HepG2 (cell line): ENCODE measurements around the gene ADAT3. TPM values are rescaled to one million over a fixed set of nuclear protein-coding genes. Genes with fewer than 3 reads are reported as not detected.
A peak's percentile ranks its signal among the peaks of the same experiment; 100 is the strongest.

Experiments
- ATF2 ChIP-seq: sonication (generic); formaldehyde crosslinking; IDR thresholded peaks from 2 replicates; pipeline ENCODE4 v1.4.0; 2020; ENCODE audit warnings: missing genetic modification reagents
- CC2D1A ChIP-seq: sonication (generic); formaldehyde crosslinking; IDR thresholded peaks from 2 replicates; pipeline ENCODE4 v1.8.1; 2023; ENCODE audit warnings: mild to moderate bottlenecking, missing genetic modification reagents
- CSRNP1 ChIP-seq: sonication (generic); formaldehyde crosslinking; IDR thresholded peaks from 2 replicates; pipeline ENCODE4 v1.8.1; 2023; ENCODE audit warnings: mild to moderate bottlenecking, missing genetic modification reagents
- HMGXB4 ChIP-seq, 2 experiments: sonication (generic) in 1 of 2; formaldehyde crosslinking in 1 of 2; IDR thresholded peaks; 2 replicates each; pipeline versions ENCODE4 v1.4.0 to v1.6.1; 2018 to 2020; ENCODE audit warnings: missing genetic modification reagents in 2 of 2, borderline replicate concordance in 1 of 2, low read depth in 1 of 2, mild to moderate bottlenecking in 1 of 2, missing biosample characterization in 1 of 2
- HOMEZ ChIP-seq: IDR thresholded peaks from 2 replicates; pipeline ENCODE4 v1.6.1; 2016; ENCODE audit warnings: low read depth
- HOXA3 ChIP-seq: sonication (generic); formaldehyde crosslinking; IDR thresholded peaks from 2 replicates; pipeline ENCODE4 v1.5.0; 2020; ENCODE audit warnings: missing genetic modification reagents
- MBNL3 ChIP-seq: fragments of 250-450 bp; sonication (Bioruptor Pico); conservative IDR thresholded peaks from 2 replicates; pipeline ENCODE4 v1.8.0; 2022; ENCODE audit warnings: mild to moderate bottlenecking, inconsistent platforms
- NR2C2 ChIP-seq: sonication (generic); formaldehyde crosslinking; IDR thresholded peaks from 2 replicates; pipeline ENCODE4 v1.4.0; 2020; ENCODE audit warnings: missing genetic modification reagents, mild to moderate bottlenecking, moderate library complexity, borderline replicate concordance
- PRMT3 ChIP-seq: sonication (generic); formaldehyde crosslinking; IDR thresholded peaks from 2 replicates; pipeline ENCODE4 v1.8.1; 2022; ENCODE audit warnings: low read depth, mild to moderate bottlenecking, moderate library complexity, missing genetic modification reagents, borderline replicate concordance
- SKIL ChIP-seq: sonication (generic); formaldehyde crosslinking; IDR thresholded peaks from 2 replicates; pipeline ENCODE4 v1.8.0; 2022; ENCODE audit warnings: missing genetic modification reagents, mild to moderate bottlenecking, moderate library complexity, borderline replicate concordance
- ZBTB49 ChIP-seq: sonication (generic); formaldehyde crosslinking; IDR thresholded peaks from 2 replicates; pipeline ENCODE4 v1.4.0; 2020; ENCODE audit warnings: missing genetic modification reagents, borderline replicate concordance
- ZNF33A ChIP-seq: sonication (generic); formaldehyde crosslinking; IDR thresholded peaks from 2 replicates; pipeline ENCODE4 v1.5.1; 2020; ENCODE audit warnings: missing genetic modification reagents, mild to moderate bottlenecking, moderate library complexity, borderline replicate concordance
- ZNF512 ChIP-seq: sonication (generic); formaldehyde crosslinking; IDR thresholded peaks from 2 replicates; pipeline ENCODE4 v1.4.0; 2020; ENCODE audit warnings: mild to moderate bottlenecking, missing genetic modification reagents
- ZNF550 ChIP-seq: sonication (generic); formaldehyde crosslinking; IDR thresholded peaks from 2 replicates; pipeline ENCODE4 v1.4.0; 2020; ENCODE audit warnings: mild to moderate bottlenecking, missing genetic modification reagents, borderline replicate concordance
- ZNF883 ChIP-seq: sonication (generic); formaldehyde crosslinking; IDR thresholded peaks from 2 replicates; pipeline ENCODE4 v1.5.1; 2020; ENCODE audit warnings: mild to moderate bottlenecking, missing genetic modification reagents; ENCODE audit errors: not compliant biosample characterization
- polyA plus RNA-seq, 8 experiments: library from polyadenylated mRNA; depleted of rRNA in 3 of 8; stranded (reverse) in 7 of 8; unstranded in 1 of 8; fragments of >200 nt; fragmentation: Illumina TruSeq in 4 of 8; extraction: Trizol in 4 of 8; gene quantifications; 2 replicates each; pipeline versions ENCODE4 v1.2.1 to v1.2.3, GENCODE V29; 2011 to 2016; ENCODE audit warnings: low read depth in 4 of 8, missing spikeins in 1 of 8, mixed read lengths in 1 of 8; ENCODE audit not compliant: insufficient read depth in 1 of 8
- total RNA-seq, 5 experiments: library from RNA; depleted of rRNA; stranded (reverse); fragments of >200 nt; fragmentation: Illumina TruSeq; extraction: Trizol; gene quantifications; 2 replicates each; pipeline ENCODE4 v1.2.3, GENCODE V29; 2016; ENCODE audit warnings: low read depth in 1 of 5

Gene ADAT3
- total and polyA plus RNA-seq, 2 of the 13 experiments (the other 11 are each of a cell fraction or from before 2014, with no cell fraction given), result 0.95 to 3.5 TPM

- TF ChIP-seq CSRNP1 (no peak), ZNF550 (CRISPR knock-in tag) (no peak), ATF2 (CRISPR knock-in tag) (no peak), ZNF883 (no peak), HOMEZ (no peak), ZNF512 (CRISPR knock-in tag) (no peak), HOXA3 (CRISPR knock-in tag) (peak; percentile 80), PRMT3 (CRISPR knock-in tag) (no peak), ZNF33A (CRISPR knock-in tag) (no peak), ZBTB49 (CRISPR knock-in tag) (no peak), HMGXB4 (CRISPR knock-in tag; IDR thresholded peaks at IDR 0.05; ENCODE audit: borderline replicate concordance in 1 of 2, low read depth in 1 of 2) (peak; percentile 50 to 57; a peak in 2 of 4 replicates), NR2C2 (no peak), MBNL3 (CRISPR knock-in tag) (no peak), CC2D1A (CRISPR knock-in tag) (no peak), SKIL (CRISPR knock-in tag) (no peak)
These were observed 40.7 kb downstream of the ADAT3 start (continued) for GRCh38 chr19:1945899-1946298.
